NCI-H2081 treated with DMSO at 0.1 percent for 48 hours (cell line): ENCODE measurements around the gene LRRFIP1.

Source experiments
- DNase-seq: peaks from one replicate; lab custom pipeline; 2025; lab: John Stamatoyannopoulos, UW

The LRRFIP1 gene

DNA sequence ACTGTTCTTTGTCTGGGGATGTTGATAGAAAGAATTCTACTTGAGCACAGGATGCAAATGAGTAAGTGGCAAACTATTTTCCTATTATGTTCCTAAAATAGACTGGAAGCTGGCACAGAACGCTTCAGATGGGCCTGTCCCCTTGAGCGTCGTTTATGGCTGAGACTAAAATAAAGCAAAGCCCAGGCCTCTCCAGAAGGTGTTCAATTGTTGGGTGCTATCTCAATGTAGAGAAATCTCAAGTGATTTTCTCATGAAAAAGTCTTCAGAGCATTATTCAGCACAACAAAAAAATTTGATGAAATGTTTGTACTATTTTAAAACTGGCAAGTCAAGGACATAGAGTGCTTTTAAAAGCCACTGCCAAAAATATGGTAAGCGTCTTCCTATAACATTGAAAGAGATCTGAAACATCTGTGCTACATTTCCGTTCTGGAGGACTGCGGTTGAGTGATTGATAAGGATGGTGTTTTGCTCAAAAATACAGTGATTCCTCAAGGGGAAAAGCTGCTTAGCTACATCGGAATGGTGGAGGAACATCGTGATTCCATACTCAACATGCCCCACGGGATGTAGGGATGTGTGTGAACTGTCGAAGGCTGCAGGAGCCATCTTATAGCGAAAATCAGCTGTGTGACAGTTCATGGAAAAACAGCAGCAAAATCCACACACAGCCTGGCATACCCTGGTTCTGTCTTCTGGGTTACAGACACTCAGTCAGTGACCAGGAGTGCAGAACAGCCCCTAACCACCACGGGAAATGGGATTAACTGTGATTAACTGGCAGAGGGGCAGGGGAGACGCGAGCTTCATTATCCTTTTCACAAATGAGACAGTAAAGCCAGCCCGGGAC, 10.4 kb upstream of the LRRFIP1 start:
- DNase-seq: no peak

DNA sequence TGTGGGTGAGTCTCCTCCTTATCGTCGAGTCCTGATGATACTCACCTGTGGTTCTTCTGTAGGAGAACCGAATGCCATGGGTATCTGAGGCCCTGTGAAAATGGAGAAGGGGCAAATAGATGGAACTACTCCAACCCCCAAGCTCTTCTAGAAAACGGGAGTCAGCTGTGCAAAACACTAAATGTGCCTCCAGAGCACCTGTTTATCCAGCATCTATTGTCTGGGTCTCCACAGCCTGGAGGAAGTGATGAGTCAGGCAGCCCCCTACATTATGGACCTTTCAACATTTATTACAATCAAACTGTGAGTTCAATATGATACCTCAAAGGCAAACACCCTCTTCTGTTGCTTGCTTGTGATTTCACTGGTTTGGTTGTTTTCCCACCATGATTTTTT, 9.8 kb upstream of the LRRFIP1 start:
- DNase-seq: no peak

DNA sequence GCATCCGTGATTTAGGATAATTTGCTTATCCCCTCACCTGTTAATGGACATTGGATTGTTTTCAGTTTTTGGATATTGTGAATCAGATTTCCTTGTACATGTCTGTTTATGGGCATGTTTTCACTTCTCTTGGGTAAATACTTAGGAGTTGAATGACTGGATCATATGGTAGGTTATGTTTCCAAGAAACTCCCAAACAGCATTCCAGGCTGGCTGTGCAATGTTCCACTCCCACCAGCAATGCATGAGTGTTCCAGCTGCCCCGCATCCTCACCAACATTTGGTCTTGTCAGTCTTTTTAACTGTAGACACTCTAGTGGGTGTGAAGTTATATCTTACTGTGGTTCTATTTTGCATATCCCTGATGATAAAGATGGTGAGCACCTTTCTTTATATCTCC, 8.9 kb upstream of the LRRFIP1 start:
- DNase-seq: no peak

DNA sequence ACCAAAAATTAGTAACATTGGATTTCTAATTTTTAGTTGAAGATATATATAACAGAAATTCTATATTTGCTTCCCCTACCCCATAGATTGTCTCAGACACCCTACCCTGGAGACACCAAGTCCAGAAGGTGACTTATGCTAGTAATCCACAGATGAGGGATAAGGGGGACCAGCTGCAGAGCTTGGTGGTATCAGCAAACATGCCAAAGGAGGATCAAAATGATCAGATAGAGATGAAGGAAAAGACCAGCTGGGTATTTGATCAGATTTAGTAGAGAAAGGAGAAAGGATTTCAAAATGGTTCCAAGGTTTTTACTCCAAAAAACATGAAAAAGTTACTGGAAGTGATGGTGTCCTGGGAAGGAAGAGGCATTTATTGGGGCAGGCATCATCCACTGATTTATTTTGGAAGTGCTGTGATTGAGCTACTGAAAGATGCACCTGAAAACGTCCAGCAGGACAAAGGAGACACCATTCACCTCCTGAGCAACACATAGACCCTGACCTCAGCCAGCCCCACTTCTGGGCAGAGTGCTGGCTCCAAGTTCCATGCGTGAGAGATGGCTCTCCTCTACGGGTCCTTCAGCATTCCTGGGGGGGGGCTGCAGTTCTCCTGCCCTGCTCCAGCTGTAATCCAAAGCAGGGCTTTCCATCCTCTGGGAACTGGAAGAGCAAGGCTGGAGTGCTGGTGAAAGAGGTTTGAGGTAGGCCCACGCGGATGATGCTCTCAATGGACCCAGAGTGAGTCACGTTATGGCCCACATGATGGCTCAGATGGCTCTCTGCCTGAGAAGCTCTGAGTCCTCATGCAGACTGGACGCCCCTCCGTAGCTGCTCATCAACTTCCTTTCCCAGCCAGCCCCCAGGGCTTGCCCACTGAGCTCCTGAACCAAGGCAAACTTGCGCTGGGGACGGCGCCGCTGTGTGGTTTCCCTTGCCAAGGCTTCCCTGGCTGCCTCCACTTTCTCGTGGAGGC, 3.7 kb upstream of the LRRFIP1 start:
- DNase-seq: no peak

DNA sequence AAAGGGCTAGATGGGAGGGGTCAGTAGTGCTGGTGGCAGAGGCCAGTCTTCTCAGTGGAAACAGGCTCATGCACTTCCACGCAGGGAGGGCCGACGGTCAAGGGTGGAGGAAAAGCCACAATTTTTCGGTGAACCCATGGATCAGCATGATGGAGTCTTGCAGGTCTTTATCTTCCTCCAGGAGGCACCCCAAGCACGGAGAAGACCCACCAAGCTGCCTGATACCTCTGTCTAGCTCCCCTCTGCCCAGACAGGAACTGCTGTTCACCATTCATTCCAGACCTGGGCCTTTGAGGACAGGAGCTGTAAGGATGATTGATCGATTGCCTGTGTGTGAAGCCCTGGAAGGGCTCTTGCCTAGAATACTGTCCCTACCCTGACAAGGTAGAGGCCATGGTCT, 2.8 kb upstream of the LRRFIP1 start:
- DNase-seq: no peak

DNA sequence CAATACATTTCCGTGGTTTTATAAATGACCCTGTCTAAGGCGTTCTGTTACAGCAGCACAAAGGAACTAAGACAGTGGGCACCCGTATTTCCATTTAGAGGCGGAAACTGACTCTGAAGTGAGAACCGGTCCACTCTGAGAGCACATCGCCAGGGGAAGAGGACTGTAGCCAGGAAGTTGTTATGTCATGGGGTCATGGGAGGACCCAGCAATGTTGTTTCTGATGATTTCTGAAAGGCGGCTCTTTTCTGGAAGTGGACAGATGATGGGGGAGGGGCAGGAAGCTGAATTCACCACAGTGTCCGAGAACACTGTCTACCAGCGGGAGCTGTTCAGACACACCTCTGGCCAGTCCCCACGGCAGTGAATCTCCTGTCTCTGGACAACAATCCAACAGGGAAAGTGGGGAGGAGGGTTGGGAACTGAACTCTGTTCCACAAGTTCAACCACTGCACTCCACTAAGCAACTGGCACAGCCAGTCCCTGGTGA, 2.1 kb upstream of the LRRFIP1 start:
- no peak for DNase-seq

DNA sequence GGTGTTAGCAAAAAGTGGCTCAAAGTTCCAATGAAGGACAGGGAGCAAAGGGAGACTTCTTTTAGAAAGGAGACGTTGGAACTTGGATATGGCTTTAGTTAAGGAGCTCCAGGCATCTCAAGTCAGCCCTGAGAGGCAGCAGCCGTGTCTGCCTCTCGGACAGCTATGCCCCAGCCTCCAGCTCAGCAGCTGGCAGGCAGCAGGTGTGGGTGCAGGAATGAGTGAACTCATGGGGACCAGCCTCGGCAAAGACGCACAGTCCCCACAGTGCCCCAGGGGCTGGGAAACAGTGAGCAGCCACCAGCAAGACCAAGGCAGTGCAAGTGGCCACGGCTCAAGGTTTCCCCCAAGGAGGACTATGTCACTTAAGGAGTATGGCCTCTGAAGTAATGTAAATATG, 1.6 kb upstream of the LRRFIP1 start:
- DNase-seq: no peak

DNA sequence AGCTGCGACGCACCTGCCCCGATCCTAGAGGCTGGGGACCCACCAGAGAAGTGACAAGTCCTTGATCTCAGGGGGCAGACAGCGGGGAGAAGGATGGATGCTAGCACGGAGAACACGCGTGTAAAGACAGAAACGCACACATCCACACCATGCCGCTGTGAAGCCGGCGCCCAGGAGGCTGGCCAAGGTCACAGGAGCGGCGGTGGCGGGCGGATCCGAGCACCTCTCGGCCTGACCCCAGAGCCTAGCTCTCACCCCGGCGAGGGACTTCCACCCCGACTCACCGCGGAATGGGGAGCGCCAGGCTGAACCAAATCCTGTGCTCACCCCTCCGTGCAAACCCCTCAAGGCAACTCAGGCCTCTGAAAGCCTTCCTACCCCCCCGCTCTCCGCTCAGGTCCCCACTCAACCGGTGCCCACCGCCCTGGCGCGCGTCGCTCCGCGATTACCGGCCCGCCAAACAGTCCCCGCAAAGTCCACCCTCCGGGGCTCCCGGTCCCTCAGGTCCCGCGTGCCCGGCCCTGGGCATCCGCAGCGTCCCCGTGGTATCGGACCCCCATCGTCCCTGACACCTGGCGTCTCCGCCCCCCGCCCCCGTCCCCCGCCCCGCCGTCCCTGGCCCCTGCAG, 460 bp upstream of the LRRFIP1 start:
- no peak for DNase-seq

DNA sequence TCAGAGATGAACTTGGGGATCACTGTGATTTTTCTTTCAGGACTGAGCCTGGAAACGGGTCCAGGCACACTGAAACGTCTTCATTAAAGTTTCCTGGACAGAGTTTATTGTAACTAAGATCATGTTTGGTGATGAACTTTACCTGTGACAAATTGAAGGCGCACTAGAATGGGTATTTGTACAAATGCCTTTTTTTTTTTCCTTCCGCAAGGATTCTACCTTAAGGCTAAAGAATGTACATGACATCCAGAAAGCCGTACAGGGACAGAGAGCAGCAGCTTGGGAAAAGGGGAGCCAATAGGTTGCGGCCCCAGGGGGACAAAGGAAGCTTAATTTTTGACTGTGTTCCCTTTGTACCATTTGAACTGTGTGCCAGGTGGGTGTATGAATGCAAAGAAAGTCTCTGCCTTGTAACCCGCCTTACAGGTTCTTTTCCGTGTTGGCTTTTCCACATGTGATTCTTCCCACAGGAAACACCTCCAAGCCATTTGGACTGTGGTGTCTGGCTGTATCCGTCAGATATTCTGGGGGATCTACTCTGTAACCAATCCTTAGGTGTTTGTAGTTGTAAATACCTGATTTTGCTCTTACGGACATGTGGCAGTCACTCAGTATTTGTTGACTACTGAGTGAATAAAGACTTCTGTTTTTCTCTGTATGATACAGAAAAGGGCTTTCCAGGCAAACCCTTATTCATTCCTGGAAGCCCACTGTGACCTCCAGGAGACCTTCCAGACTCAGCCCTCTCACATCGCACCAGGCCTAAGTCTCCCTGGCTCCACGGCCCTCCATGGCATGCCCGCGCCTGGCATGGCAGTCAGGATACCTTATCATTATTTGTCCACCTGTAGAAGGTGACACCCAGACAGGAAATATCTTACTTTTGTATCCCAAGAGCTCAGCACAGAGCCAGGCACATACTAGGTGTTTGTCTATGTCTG, 1.1 kb downstream of the LRRFIP1 start:
- DNase-seq: no peak

DNA sequence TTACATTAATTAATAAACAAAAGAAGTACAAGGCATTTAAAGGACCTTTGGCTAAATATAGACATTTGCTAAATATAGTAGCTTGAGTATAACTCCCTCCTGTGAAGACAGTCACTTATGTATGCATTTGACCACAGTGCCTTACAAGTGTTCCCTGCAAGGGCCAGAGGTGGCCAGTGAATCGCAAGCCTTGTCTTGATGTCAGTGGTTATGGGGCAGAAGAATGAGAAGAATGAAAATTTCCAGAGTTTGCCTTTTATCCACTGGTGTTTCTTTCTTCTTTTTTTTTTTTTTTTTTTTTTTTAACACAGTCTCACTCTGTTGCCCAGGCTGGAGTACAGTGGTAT, 1.8 kb downstream of the LRRFIP1 start:
- no peak for DNase-seq

DNA sequence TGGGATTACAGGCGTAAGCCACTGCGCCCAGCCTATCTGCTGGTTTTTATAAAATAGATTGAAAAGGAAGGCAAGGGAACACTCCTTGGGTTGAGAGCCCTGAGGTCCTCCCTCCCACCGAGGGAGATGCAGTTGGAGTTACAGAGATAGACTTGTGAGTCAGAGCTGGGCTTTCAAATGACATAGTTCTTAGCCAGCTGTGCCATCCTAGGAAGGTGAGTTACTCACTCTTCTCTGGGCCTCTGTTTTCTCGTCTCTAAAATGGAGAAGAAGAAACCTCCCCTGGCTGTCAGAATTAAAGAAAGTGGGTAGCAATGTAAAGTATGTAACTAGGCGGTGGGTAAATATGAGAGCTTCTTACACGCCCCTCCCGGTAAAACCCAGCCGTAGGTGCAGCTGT, 2.4 kb downstream of the LRRFIP1 start:
- DNase-seq: no peak

DNA sequence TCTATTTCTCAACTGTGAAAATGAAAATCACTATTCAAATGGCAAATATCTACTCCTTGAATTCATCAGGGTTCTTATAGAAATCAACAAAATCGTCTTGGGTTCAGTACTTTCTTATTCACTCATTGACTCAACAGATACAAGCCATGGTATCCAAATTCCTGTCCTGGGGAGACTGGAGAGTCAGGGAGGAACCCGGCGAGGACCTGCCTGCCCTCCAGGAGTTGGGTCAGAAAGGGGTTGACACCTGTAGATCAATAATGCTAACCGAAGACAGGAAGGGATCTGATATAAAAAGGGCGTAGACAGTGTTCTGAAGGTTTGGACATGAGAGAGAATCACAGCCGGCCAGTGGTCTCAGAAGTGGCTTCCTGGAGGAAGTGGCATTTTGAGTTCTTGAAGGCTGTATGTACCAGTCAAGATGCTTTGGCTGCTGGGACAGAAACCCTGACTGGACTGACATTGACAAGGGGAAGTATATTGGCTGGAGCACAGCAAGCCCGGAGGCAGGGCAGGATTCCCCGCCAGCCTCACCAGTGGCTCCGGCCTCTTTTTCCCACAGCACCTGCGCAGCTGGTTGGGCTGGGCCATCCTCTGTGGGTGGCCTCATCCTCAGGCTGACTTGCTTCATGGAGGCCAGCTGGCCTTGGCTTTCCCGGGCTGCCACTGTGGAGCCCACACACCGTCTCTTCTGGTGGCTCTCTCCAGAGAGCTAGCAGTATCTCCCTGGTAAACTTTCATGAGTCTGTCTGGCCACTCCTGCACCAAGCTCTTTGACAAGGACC, 3.0 kb downstream of the LRRFIP1 start:
- no peak for DNase-seq

DNA sequence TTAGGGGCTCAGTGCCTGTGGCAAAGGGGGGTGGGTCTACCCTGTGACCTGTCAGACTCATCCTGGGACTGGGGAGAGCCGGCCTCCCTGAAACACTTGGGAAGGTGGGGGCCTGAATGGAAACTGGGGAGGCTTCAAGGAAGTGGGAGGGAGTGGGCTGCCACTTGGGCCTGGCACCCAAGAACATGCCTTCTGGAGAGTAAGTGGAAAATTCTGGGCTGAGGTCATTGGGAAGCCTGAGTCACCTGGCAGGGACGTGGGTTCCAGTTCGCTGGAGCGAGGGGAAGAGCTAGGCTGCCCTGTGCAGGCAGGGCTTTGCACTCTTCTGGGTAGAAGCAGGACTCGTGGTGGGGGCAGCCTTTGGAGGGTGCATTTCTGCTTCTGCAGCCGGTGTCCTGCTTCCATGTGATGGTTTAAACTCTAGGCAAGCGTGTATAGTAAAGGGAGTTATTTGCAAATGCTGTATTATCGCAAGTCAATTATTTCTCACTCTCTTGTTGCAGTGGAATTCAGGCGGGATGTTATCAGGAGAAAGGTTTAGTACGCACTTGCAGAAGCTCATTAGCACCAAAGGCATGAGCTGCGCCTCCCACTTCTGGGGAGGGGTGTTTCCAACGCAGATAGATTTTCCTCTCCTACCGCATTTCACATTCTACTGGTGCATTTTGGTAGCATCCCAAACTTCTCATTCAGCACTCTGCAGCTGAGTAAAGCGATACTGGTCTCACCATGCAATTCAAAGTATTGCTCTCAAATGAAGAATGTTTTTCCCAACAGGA, 3.8 kb downstream of the LRRFIP1 start:
- no peak for DNase-seq

DNA sequence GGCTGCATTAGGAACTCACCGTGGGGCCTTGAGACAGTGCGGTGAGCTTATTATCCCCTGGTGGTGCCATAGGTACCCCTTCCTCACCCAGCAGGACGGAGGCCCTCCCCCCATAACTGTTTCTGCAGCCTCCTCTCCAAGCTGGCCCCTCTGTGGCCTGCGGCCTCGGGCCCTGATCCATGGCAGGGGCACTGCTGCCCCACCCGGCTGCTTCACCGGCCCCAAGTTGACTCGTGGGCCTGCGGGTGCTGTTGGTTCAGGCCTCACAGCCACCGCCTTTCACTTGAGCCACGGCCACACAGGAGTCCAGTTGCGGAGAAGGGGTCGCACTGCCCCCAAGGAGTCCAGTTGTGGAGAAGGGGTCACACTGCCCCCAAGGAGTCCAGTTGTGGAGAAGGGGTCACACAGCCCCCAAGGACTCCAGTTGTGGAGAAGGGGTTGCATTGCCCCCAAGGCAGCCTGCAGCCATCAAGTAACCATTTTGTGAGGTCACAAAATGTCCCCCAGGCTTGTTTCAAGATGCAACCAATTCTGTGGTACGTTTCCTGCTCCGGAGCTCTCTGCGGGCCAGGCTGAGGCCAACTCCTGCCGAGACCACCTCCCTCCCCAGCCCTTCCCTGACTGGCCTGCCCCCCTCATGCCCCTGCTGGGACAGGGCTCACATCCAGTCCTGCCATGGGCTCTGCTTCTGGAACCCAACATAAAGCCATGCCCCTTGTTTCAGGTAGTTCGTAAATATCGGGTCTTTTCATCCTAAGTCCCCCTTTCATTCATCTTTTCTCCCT, 4.6 kb downstream of the LRRFIP1 start:
- no peak for DNase-seq

DNA sequence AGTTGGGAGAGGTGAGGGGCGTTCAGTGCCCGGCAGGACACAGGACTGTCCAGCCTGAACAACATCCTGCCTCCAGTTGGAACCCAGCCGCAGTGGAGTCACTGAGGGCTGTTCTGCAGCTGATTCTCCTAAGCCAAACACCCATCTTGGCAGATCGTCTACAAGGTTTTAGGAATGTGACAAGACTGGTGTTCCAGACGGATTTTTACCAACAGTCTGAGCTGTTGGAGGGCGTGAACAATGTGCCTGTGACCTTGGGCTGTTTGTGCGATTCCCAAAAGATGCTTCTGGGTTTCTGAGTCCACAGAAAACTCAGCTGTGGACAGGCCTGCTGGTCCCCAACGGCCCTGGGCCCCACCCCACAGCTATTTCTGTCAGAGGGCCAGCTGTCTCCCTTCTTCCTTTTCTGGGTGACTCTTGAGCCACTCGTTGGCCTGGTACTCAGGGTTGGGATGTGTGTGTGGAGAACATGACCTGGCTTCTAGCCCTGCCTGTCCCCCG, 5.7 kb downstream of the LRRFIP1 start:
- no peak for DNase-seq

DNA sequence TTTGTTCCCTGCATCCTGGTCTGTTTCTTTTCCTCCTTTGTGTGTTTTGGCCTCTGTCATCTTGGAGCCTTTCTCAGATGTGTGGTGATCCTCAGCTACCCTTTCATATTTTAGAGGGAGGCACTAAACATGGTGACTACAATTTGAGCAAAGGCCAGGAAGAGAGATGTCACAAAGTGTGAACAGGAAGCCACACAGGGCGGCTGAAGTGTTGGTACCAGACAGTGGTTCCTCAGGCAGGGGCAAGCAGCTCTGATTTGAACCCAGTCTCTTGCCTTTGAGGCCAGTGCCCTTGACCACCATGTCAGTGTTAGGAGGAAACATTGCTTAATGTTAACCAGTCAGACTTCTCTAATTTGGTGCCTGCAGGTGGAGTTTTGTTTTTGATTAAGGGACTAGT, 9.2 kb downstream of the LRRFIP1 start:
- no peak for DNase-seq

DNA sequence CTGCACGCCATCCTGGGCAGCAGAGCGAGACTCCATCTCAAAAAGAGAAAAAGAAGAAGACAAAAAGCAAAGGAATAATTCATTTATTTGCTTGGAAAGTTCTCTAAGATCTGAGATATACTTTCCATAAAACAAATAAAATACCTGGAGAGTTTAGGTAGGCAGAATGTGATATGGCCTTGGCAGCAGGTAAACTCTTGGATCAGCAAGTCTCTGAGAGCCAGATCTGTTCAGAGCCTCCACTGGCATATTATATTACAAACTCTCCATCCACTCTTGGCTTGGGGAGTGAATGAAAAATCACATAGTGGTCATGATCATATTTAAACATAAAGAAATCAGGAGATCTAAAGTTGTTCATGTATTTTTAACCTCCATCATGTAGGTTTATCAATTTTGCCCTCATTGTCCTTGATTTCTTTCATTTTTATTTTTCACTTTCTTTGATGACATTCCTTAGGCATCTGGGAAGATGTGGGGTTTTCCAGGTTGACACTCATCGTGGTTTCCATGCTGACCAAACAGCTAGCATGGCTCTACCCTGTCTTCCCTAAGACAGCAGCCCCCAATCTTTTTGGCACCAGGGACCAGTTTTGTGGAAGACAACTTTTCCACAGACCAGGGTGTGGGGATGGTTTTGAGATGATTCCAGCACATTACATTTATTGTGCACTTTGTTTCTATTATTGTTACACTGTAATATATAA, 10.2 kb downstream of the LRRFIP1 start:
- DNase-seq: no peak

DNA sequence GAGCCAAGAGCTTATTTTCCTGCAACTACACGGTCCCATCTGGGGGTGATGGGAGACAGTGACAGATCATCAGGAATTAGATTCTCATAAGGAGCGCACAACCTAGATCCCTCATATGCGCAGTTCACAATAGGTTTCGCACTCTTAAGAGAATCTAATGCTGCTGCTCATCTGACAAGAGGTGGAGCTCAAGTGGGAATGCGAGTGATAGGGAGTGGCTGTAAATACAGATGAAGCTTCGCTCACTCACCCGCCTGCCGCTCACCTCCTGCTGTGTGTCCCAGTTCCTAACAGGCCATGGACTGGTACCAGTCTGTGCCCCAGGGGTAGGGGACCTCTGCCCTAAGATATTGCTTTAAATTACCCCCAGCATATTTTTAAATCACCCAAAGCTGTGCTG, 10.8 kb downstream of the LRRFIP1 start:
- DNase-seq: no peak
